H1 (cell line): ENCODE measurements around the gene ERC1. TPM values are rescaled to one million over a fixed set of nuclear protein-coding genes. Genes with fewer than 3 reads are reported as not detected.

Experiments used
- CTCF ChIA-PET: fragments of 300-600 bp; sonication (Branson Sonifier 250); formaldehyde crosslinking; loops from one replicate; lab custom pipeline; 2021; ENCODE audit not compliant: partially characterized antibody; lab: Charles Lee
- POLR2A ChIA-PET: fragments of 300-600 bp; sonication (Branson Sonifier 250); formaldehyde crosslinking; loops from one replicate; lab custom pipeline; 2021; ENCODE audit warnings: inconsistent platforms; ENCODE audit not compliant: partially characterized antibody; lab: Charles Lee
- DNase-seq, 2 experiments: peaks; one replicate each; pipeline versions ENCODE4 v3.0.0 to v3.0.0-alpha.2; 2010 to 2022; ENCODE audit warnings: low spot score in 2 of 2, low read depth in 1 of 2, mixed read lengths in 1 of 2
- FAIRE-seq: peaks from 2 replicates; lab custom pipeline; 2011; peaks lifted over from hg19 to GRCh38; lab: Jason Lieb, UNC
- H2AFZ ChIP-seq: 2 replicates; pipeline ENCODE4 v1.8.1; 2012; ENCODE audit warnings: low read length, inconsistent platforms
- H2AK5ac ChIP-seq: 2 replicates; pipeline ENCODE4 v1.6.1; 2013; ENCODE audit warnings: low read depth, low read length
- H2BK120ac ChIP-seq: replicated peaks from 2 replicates; pipeline ENCODE3; 2013; ENCODE audit warnings: low read depth, low read length, inconsistent platforms
- H2BK12ac ChIP-seq: 2 replicates; pipeline ENCODE4 v1.6.1; 2013; ENCODE audit warnings: low read depth, low read length
- H2BK15ac ChIP-seq: 2 replicates; pipeline ENCODE4 v1.6.1; 2013; ENCODE audit warnings: low read length
- H2BK20ac ChIP-seq: 2 replicates; pipeline ENCODE4 v1.6.1; 2013; ENCODE audit warnings: low read length
- H2BK5ac ChIP-seq: 2 replicates; pipeline ENCODE4 v1.6.1; 2013; ENCODE audit warnings: low read depth, low read length
- H3K14ac ChIP-seq: 2 replicates; pipeline ENCODE4 v1.6.1; 2013; ENCODE audit warnings: inconsistent platforms; ENCODE audit not compliant: insufficient read length
- H3K18ac ChIP-seq: 2 replicates; pipeline ENCODE4 v1.6.1; 2013; ENCODE audit warnings: low read length; ENCODE audit errors: extremely low read depth
- H3K23ac ChIP-seq: 2 replicates; pipeline ENCODE4 v1.6.1; 2013; ENCODE audit warnings: inconsistent platforms; ENCODE audit not compliant: insufficient read length
- H3K23me2 ChIP-seq: 2 replicates; pipeline ENCODE4 v1.6.1; 2013; ENCODE audit warnings: low read depth, low read length
- H3K27ac ChIP-seq: 2 replicates; pipeline ENCODE4 v1.6.1; 2011; ENCODE audit warnings: low read depth, low read length, inconsistent platforms
- H3K27me3 ChIP-seq, 4 experiments: replicated peaks in 1 of 4; 1 replicate in 1 of 4; 2 replicates in 3 of 4; pipeline versions ENCODE4 v1.6.1 to v1.8.1; 2011 to 2013; ENCODE audit warnings: low read length in 3 of 4, mild to moderate bottlenecking in 3 of 4, inconsistent platforms in 2 of 4, mixed read lengths in 2 of 4, moderate library complexity in 1 of 4; ENCODE audit not compliant: control insufficient read depth in 3 of 4, insufficient read depth in 3 of 4; ENCODE audit errors: extremely low read depth in 1 of 4
- H3K36me3 ChIP-seq, 4 experiments: 2 replicates each; pipeline versions ENCODE4 v1.6.1 to v1.8.1; 2011 to 2013; ENCODE audit warnings: mild to moderate bottlenecking in 4 of 4, low read length in 3 of 4, moderate library complexity in 2 of 4, control low read depth in 1 of 4, inconsistent platforms in 1 of 4; ENCODE audit not compliant: insufficient read depth in 4 of 4, control insufficient read depth in 2 of 4
- H3K4ac ChIP-seq: replicated peaks from 2 replicates; pipeline ENCODE3; 2013; ENCODE audit warnings: low read length, low read depth, mixed read lengths, inconsistent platforms; ENCODE audit not compliant: insufficient read length
- H3K4me1 ChIP-seq, 4 experiments: replicated peaks in 1 of 4; 1 replicate in 1 of 4; 2 replicates in 3 of 4; pipeline versions ENCODE4 v1.6.1 to v1.8.1; 2011 to 2013; ENCODE audit warnings: low read length in 3 of 4, inconsistent platforms in 2 of 4, mixed read lengths in 1 of 4; ENCODE audit not compliant: insufficient read depth in 4 of 4, control insufficient read depth in 3 of 4
- H3K4me2 ChIP-seq, 2 experiments: 2 replicates each; pipeline versions ENCODE4 v1.6.1 to v1.8.1; 2011 to 2013; ENCODE audit warnings: low read depth in 2 of 2, low read length in 2 of 2, control low read depth in 1 of 2, inconsistent platforms in 1 of 2, mild to moderate bottlenecking in 1 of 2; ENCODE audit not compliant: insufficient read depth in 1 of 2
- H3K4me3 ChIP-seq, 4 experiments: fragments of 200-600, 300-600 bp in 1 of 4; sonication (generic), shearing (Covaris generic), sonication (Bioruptor Twin) in 1 of 4; 2 replicates each; pipeline versions ENCODE4 v1.5.1 to v1.8.1; 2011 to 2016; ENCODE audit warnings: low read length in 4 of 4, low read depth in 3 of 4, control low read depth in 2 of 4, inconsistent platforms in 2 of 4, mild to moderate bottlenecking in 2 of 4, mixed read lengths in 1 of 4, moderate library complexity in 1 of 4; ENCODE audit not compliant: insufficient read depth in 2 of 4; ENCODE audit errors: extremely low read depth in 1 of 4
- H3K56ac ChIP-seq: replicated peaks from 2 replicates; pipeline ENCODE3; 2013; ENCODE audit warnings: low read depth, mild to moderate bottlenecking, mixed read lengths, low read length, inconsistent platforms; ENCODE audit not compliant: insufficient read length
- H3K79me1 ChIP-seq: 2 replicates; pipeline ENCODE4 v1.6.1; 2013; ENCODE audit warnings: low read depth, low read length, control low read depth
- H3K79me2 ChIP-seq, 2 experiments: 2 replicates each; pipeline versions ENCODE4 v1.6.1 to v1.8.1; 2012 to 2013; ENCODE audit warnings: low read length in 2 of 2, mild to moderate bottlenecking in 2 of 2, inconsistent platforms in 1 of 2; ENCODE audit not compliant: insufficient read depth in 2 of 2, control insufficient read depth in 1 of 2
- H3K9ac ChIP-seq, 4 experiments: replicated peaks in 1 of 4; 1 replicate in 1 of 4; 2 replicates in 3 of 4; pipeline versions ENCODE4 v1.6.1 to v1.8.1; 2011 to 2013; ENCODE audit warnings: low read depth in 3 of 4, low read length in 3 of 4, control low read depth in 2 of 4, mild to moderate bottlenecking in 2 of 4, moderate library complexity in 2 of 4, inconsistent platforms in 1 of 4; ENCODE audit errors: extremely low read depth in 1 of 4
- H3K9me3 ChIP-seq, 2 experiments: 2 replicates each; pipeline versions ENCODE4 v1.6.1 to v1.8.1; 2012 to 2013; ENCODE audit warnings: mild to moderate bottlenecking in 2 of 2, moderate library complexity in 2 of 2, control low read depth in 1 of 2, inconsistent platforms in 1 of 2, low read depth in 1 of 2, low read length in 1 of 2, mixed read lengths in 1 of 2; ENCODE audit not compliant: insufficient read depth in 2 of 2
- H4K20me1 ChIP-seq, 2 experiments: replicated peaks in 1 of 2; 2 replicates each; pipeline versions ENCODE3 to v1.8.1; 2011 to 2013; ENCODE audit warnings: inconsistent platforms in 2 of 2, low read length in 2 of 2, mild to moderate bottlenecking in 1 of 2; ENCODE audit not compliant: insufficient read depth in 2 of 2, control insufficient read depth in 1 of 2
- H4K5ac ChIP-seq: 2 replicates; pipeline ENCODE4 v1.6.1; 2013; ENCODE audit warnings: low read length, low read depth, mixed read lengths, inconsistent platforms; ENCODE audit not compliant: insufficient read length
- H4K8ac ChIP-seq: 2 replicates; pipeline ENCODE4 v1.8.0; 2013; ENCODE audit warnings: mild to moderate bottlenecking, moderate library complexity, low read length, inconsistent platforms; ENCODE audit not compliant: insufficient read depth; ENCODE audit errors: extremely low read depth
- H4K91ac ChIP-seq: replicated peaks from 2 replicates; pipeline ENCODE3; 2013; ENCODE audit warnings: low read length, mixed read lengths, inconsistent platforms; ENCODE audit not compliant: insufficient read length
- HDAC2 ChIP-seq, 2 experiments: fragments of 300-600 bp in 1 of 2; sonication (generic) in 1 of 2; IDR thresholded peaks; 2 replicates each; pipeline ENCODE4 v1.6.1; 2011 to 2012; ENCODE audit warnings: low read depth in 2 of 2, low read length in 2 of 2, mild to moderate bottlenecking in 2 of 2, moderate library complexity in 2 of 2, borderline replicate concordance in 1 of 2, inconsistent platforms in 1 of 2
- KDM5A ChIP-seq: fragments of 200-600 bp; IDR thresholded peaks from 2 replicates; pipeline ENCODE4 v1.7.1; 2012; ENCODE audit warnings: mild to moderate bottlenecking, low read length, inconsistent platforms, mixed read lengths
- ZNF274 ChIP-seq: IDR thresholded peaks from 2 replicates; pipeline ENCODE4 v1.7.0; 2012; ENCODE audit warnings: low read length, borderline replicate concordance; ENCODE audit errors: extremely low read depth
- WGBS, 2 experiments: shearing (Covaris generic) in 1 of 2; methylation state at CpG; one replicate each; pipeline versions ENCODE4 v1.1.6 to v1.1.7; 2013 to 2015; ENCODE audit warnings: low lambda C conversion rate in 2 of 2, mixed read lengths in 2 of 2, inconsistent platforms in 1 of 2, low coverage in 1 of 2, missing lambda C conversion rate in 1 of 2; ENCODE audit not compliant: insufficient replicate concordance in 2 of 2, insufficient coverage in 1 of 2, insufficient read length in 1 of 2; ENCODE audit errors: extremely low coverage in 1 of 2, missing lambda C conversion rate in 1 of 2; 5-methylcytosine and 5-hydroxymethylcytosine counted together
- polyA plus RNA-seq, 7 experiments: library from polyadenylated mRNA; depleted of rRNA in 3 of 7; stranded (reverse) in 5 of 7; unstranded in 2 of 7; fragments of >200 nt in 5 of 7; fragments of 200-250 nt in 2 of 7; gene quantifications; 1 replicate in 5 of 7; 2 replicates in 1 of 7; 4 replicates in 1 of 7; pipeline versions ENCODE4 v1.2.1 to v1.2.3, GENCODE V29; 2011 to 2013; ENCODE audit warnings: missing spikeins in 2 of 7, mixed read lengths in 2 of 7
- total RNA-seq: library from RNA; stranded (reverse); fragmentation: NEBNext Ultra II Directional; extraction: Animal tissue kit (Norgen Biotek cat#: 25700); gene quantifications from 2 replicates; pipeline ENCODE4 v1.2.1, GENCODE V29; 2021

ERC1 gene
- total and polyA plus RNA-seq, 2 of the 8 experiments (the other 6 are each of a cell fraction or from before 2014, with no cell fraction given), result 7.8 to 45.7 TPM

- 63% methylated on average over 1 of the region's 1 CpG; no CpG with 5 or more reads in 1 of the 2 experiments for WGBS, 2 experiments
- no peak for FAIRE-seq
These were observed 359.9 kb downstream of the ERC1 start for GRCh38 chr12:1350934-1351240.

More at GRCh38 chr12:1350934-1351240, 359.9 kb downstream of the ERC1 start:
- H2BK120ac ChIP-seq, result no peak overlapping the region
- H4K8ac ChIP-seq, result no peak overlapping the region
- no peak overlapping the region for H3K14ac ChIP-seq
- H3K79me1 ChIP-seq, result no peaks in the 10 kb centered on the region
- no peaks in the 10 kb centered on the region for H3K36me3 ChIP-seq
- H3K27me3 ChIP-seq, result no peaks in the 10 kb centered on the region
- CTCF ChIA-PET, result interaction anchor here (0.8 to 1.4 kb wide), 4 partner anchors 10 to 401 kb away, joined by 3 to 4 read pairs (median 3); partner anchors contain the start of gene RAD52
- no peaks in the 10 kb centered on the region for H3K79me2 ChIP-seq
- no peak overlapping the region for H4K5ac ChIP-seq
- peaks cover 0 to 2% of the 10 kb centered on the region in 2 experiments for H4K20me1 ChIP-seq
- H4K91ac ChIP-seq, result no peak overlapping the region
- no peak overlapping the region for H2BK15ac ChIP-seq
- no peak overlapping the region for H3K4me2 ChIP-seq
- H3K9ac ChIP-seq, result no peak overlapping the region
- no peak overlapping the region for H2BK12ac ChIP-seq
- DNase-seq, result no peak
- H3K23ac ChIP-seq, result no peak overlapping the region
- no peak overlapping the region for H3K4me3 ChIP-seq
- H3K4me1 ChIP-seq, result no peaks in the 10 kb centered on the region
- no peak overlapping the region for H2BK20ac ChIP-seq
- H3K56ac ChIP-seq, result no peak overlapping the region
- no peak overlapping the region for H3K18ac ChIP-seq
- H2AFZ ChIP-seq, result no peak overlapping the region
- H2AK5ac ChIP-seq, result no peak overlapping the region
- TF ChIP-seq HDAC2 (IDR thresholded peaks at IDR 0.05; ENCODE audit: borderline replicate concordance in 1 of 2, low read depth in 2 of 2, low read length in 2 of 2), result no peak
- TF ChIP-seq KDM5A, result no peak
- no peak for TF ChIP-seq ZNF274
- TF ChIP-seq, all 59 proteins: peak for 0
- Histone ChIP-seq H3K4ac (no peak overlapping the region), H3K23me2 (no peaks in the 10 kb centered on the region), H3K9me3 (no peaks in the 10 kb centered on the region), H2BK5ac (no peak overlapping the region), H3K27ac (no peak overlapping the region)
- POLR2A ChIA-PET, result no interaction called here
